HepG2 (cell line): ENCODE data around the gene PTPRM. TPM values are rescaled to one million over a fixed set of nuclear protein-coding genes. Genes with fewer than 3 reads are reported as not detected.

Experiments used
- ATM ChIP-seq: fragments of 450-650 bp; IDR thresholded peaks from 2 replicates; pipeline ENCODE4 v1.7.1; 2017; ENCODE audit warnings: mild to moderate bottlenecking, borderline replicate concordance
- CBX5 ChIP-seq: sonication (generic); formaldehyde crosslinking; IDR thresholded peaks from 2 replicates; pipeline ENCODE4 v1.4.0; 2020; ENCODE audit warnings: missing genetic modification reagents, borderline replicate concordance
- CEBPG ChIP-seq: IDR thresholded peaks from 2 replicates; pipeline ENCODE4 v1.6.1; 2016
- CREM ChIP-seq, 2 experiments: sonication (generic) in 1 of 2; formaldehyde crosslinking in 1 of 2; IDR thresholded peaks; 2 replicates each; pipeline versions ENCODE4 v1.4.0 to v1.6.1; 2016 to 2020; ENCODE audit warnings: antibody characterized with exemption in 1 of 2, mild to moderate bottlenecking in 1 of 2, missing genetic modification reagents in 1 of 2
- DPF2 ChIP-seq: sonication (generic); formaldehyde crosslinking; IDR thresholded peaks from 2 replicates; pipeline ENCODE4 v1.4.0; 2020; ENCODE audit warnings: mild to moderate bottlenecking, low read depth, missing genetic modification reagents, borderline replicate concordance
- ELF4 ChIP-seq: sonication (generic); formaldehyde crosslinking; IDR thresholded peaks from 2 replicates; pipeline ENCODE4 v1.5.0; 2020; ENCODE audit warnings: missing genetic modification reagents, mild to moderate bottlenecking, moderate library complexity, borderline replicate concordance
- LCORL ChIP-seq, 2 experiments: fragments of 450-650 bp in 1 of 2; sonication (generic) in 1 of 2; formaldehyde crosslinking in 1 of 2; IDR thresholded peaks; 2 replicates each; pipeline versions ENCODE4 v1.5.0 to v1.6.1; 2017 to 2020; ENCODE audit warnings: antibody characterized with exemption in 1 of 2, missing genetic modification reagents in 1 of 2
- MTF2 ChIP-seq: sonication (generic); formaldehyde crosslinking; IDR thresholded peaks from 2 replicates; pipeline ENCODE4 v1.5.0; 2020; ENCODE audit warnings: missing genetic modification reagents, borderline replicate concordance
- PATZ1 ChIP-seq: sonication (generic); formaldehyde crosslinking; IDR thresholded peaks from 2 replicates; pipeline ENCODE4 v1.4.0; 2020; ENCODE audit warnings: missing genetic modification reagents
- RAD51 ChIP-seq: fragments of 450-650 bp; IDR thresholded peaks from 2 replicates; pipeline ENCODE4 v1.6.1; 2016; ENCODE audit warnings: borderline replicate concordance
- SP4 ChIP-seq: sonication (generic); formaldehyde crosslinking; IDR thresholded peaks from 2 replicates; pipeline ENCODE4 v1.8.1; 2023; ENCODE audit warnings: mild to moderate bottlenecking, missing genetic modification reagents
- ZBTB7B ChIP-seq: sonication (generic); formaldehyde crosslinking; IDR thresholded peaks from 2 replicates; pipeline ENCODE4 v1.4.0; 2020; ENCODE audit warnings: missing genetic modification reagents
- ZFYVE20 ChIP-seq: sonication (generic); formaldehyde crosslinking; IDR thresholded peaks from 2 replicates; pipeline ENCODE4 v1.8.0; 2023; ENCODE audit warnings: low read depth, mild to moderate bottlenecking, moderate library complexity, missing genetic modification reagents, borderline replicate concordance
- ZNF138 ChIP-seq: sonication (generic); formaldehyde crosslinking; IDR thresholded peaks from 2 replicates; pipeline ENCODE4 v1.5.0; 2020; ENCODE audit warnings: mild to moderate bottlenecking, low read depth, missing genetic modification reagents
- ZNF207 ChIP-seq: fragments of 450-650 bp; IDR thresholded peaks from 2 replicates; pipeline ENCODE4 v1.6.1; 2016; ENCODE audit warnings: antibody characterized with exemption, borderline replicate concordance
- ZNF296 ChIP-seq: sonication (generic); formaldehyde crosslinking; conservative IDR thresholded peaks from 2 replicates; pipeline ENCODE4 v1.5.0; 2020; ENCODE audit warnings: mild to moderate bottlenecking, missing genetic modification reagents
- ZNF644 ChIP-seq: IDR thresholded peaks from 2 replicates; pipeline ENCODE4 v1.6.1; 2016; ENCODE audit warnings: low read depth
- ZNF670 ChIP-seq: sonication (generic); formaldehyde crosslinking; IDR thresholded peaks from 2 replicates; pipeline ENCODE4 v1.8.0; 2022; ENCODE audit warnings: mild to moderate bottlenecking, missing genetic modification reagents, borderline replicate concordance
- ZNF83 ChIP-seq: sonication (generic); formaldehyde crosslinking; IDR thresholded peaks from 2 replicates; pipeline ENCODE4 v1.4.0; 2020; ENCODE audit warnings: missing genetic modification reagents, mild to moderate bottlenecking, borderline replicate concordance
- polyA plus RNA-seq, 8 experiments: library from polyadenylated mRNA; depleted of rRNA in 3 of 8; stranded (reverse) in 7 of 8; unstranded in 1 of 8; fragments of >200 nt; fragmentation: Illumina TruSeq in 4 of 8; extraction: Trizol in 4 of 8; gene quantifications; 2 replicates each; pipeline versions ENCODE4 v1.2.1 to v1.2.3, GENCODE V29; 2011 to 2016; ENCODE audit warnings: low read depth in 4 of 8, missing spikeins in 1 of 8, mixed read lengths in 1 of 8; ENCODE audit not compliant: insufficient read depth in 1 of 8
- total RNA-seq, 5 experiments: library from RNA; depleted of rRNA; stranded (reverse); fragments of >200 nt; fragmentation: Illumina TruSeq; extraction: Trizol; gene quantifications; 2 replicates each; pipeline ENCODE4 v1.2.3, GENCODE V29; 2016; ENCODE audit warnings: low read depth in 1 of 5
- TF ChIP-seq, protein P1 (sequence below), 2 experiments: sonication (generic) in 1 of 2; formaldehyde crosslinking in 1 of 2; IDR thresholded peaks; 2 replicates each; pipeline versions ENCODE4 v1.5.1 to v1.6.1; 2011 to 2020; ENCODE audit warnings: borderline replicate concordance in 1 of 2, low read depth in 1 of 2, low read length in 1 of 2, mild to moderate bottlenecking in 1 of 2, missing genetic modification reagents in 1 of 2, moderate library complexity in 1 of 2
- TF ChIP-seq, protein P2 (sequence below): sonication (generic); formaldehyde crosslinking; IDR thresholded peaks from 2 replicates; pipeline ENCODE4 v1.4.0; 2020; ENCODE audit warnings: missing genetic modification reagents
- TF ChIP-seq, protein P3 (sequence below): IDR thresholded peaks from 2 replicates; pipeline ENCODE4 v1.6.1; 2018; ENCODE audit warnings: missing genetic modification reagents, mild to moderate bottlenecking, missing compliant biosample characterization

Gene PTPRM
- total and polyA plus RNA-seq, 2 of the 13 experiments (the other 11 are each of a cell fraction or from before 2014, with no cell fraction given): 12.6 to 108 TPM

GRCh38 chr18:7803956-7804469, 236.9 kb downstream of the PTPRM start (continued):
- 0 out of 2 replicates have a peak, but pooled peaks have one; percentile 24 for TF ChIP-seq PATZ1 (CRISPR knock-in tag)
- no peak for TF ChIP-seq ZNF138
- peak; percentile 60; the same call in 1 of the 2 replicates for TF ChIP-seq CREM (IDR thresholded peaks at IDR 0.05)
- no peak for TF ChIP-seq CREM (CRISPR knock-in tag; IDR thresholded peaks at IDR 0.05)
- no peak for TF ChIP-seq ZNF83 (CRISPR knock-in tag)
- no peak for TF ChIP-seq DPF2 (CRISPR knock-in tag)
- TF ChIP-seq, protein P1, sequence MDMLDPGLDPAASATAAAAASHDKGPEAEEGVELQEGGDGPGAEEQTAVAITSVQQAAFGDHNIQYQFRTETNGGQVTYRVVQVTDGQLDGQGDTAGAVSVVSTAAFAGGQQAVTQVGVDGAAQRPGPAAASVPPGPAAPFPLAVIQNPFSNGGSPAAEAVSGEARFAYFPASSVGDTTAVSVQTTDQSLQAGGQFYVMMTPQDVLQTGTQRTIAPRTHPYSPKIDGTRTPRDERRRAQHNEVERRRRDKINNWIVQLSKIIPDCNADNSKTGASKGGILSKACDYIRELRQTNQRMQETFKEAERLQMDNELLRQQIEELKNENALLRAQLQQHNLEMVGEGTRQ (IDR thresholded peaks at IDR 0.05; ENCODE audit: low read depth, low read length): no peak
- TF ChIP-seq, protein P1 (CRISPR knock-in tag; IDR thresholded peaks at IDR 0.05; ENCODE audit: borderline replicate concordance): no peak
- TF ChIP-seq ZNF207: no peak
- no peak for TF ChIP-seq SP4 (CRISPR knock-in tag)
- TF ChIP-seq ZBTB7B (CRISPR knock-in tag): peak; percentile 53; the same call in 1 of the 2 replicates
- TF ChIP-seq ZNF644 (CRISPR knock-in tag): peak; percentile 67; the same call in 1 of the 2 replicates
- TF ChIP-seq, protein P2, sequence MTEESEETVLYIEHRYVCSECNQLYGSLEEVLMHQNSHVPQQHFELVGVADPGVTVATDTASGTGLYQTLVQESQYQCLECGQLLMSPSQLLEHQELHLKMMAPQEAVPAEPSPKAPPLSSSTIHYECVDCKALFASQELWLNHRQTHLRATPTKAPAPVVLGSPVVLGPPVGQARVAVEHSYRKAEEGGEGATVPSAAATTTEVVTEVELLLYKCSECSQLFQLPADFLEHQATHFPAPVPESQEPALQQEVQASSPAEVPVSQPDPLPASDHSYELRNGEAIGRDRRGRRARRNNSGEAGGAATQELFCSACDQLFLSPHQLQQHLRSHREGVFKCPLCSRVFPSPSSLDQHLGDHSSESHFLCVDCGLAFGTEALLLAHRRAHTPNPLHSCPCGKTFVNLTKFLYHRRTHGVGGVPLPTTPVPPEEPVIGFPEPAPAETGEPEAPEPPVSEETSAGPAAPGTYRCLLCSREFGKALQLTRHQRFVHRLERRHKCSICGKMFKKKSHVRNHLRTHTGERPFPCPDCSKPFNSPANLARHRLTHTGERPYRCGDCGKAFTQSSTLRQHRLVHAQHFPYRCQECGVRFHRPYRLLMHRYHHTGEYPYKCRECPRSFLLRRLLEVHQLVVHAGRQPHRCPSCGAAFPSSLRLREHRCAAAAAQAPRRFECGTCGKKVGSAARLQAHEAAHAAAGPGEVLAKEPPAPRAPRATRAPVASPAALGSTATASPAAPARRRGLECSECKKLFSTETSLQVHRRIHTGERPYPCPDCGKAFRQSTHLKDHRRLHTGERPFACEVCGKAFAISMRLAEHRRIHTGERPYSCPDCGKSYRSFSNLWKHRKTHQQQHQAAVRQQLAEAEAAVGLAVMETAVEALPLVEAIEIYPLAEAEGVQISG (CRISPR knock-in tag): peak; percentile 21; the same call in 1 of the 2 replicates
- peak; percentile 22 for TF ChIP-seq CEBPG (CRISPR knock-in tag)
- no peak for TF ChIP-seq RAD51
- no peak for TF ChIP-seq ZNF670
- TF ChIP-seq CBX5 (CRISPR knock-in tag): no peak
- no peak for TF ChIP-seq LCORL (IDR thresholded peaks at IDR 0.05)
- peak; percentile 66; the same call in 1 of the 2 replicates for TF ChIP-seq LCORL (CRISPR knock-in tag; IDR thresholded peaks at IDR 0.05)
- no peak for TF ChIP-seq ATM
- TF ChIP-seq ELF4 (CRISPR knock-in tag): no peak
- no peak for TF ChIP-seq ZFYVE20 (CRISPR knock-in tag)
- TF ChIP-seq ZNF296 (CRISPR knock-in tag): no peak
- TF ChIP-seq, protein P3, sequence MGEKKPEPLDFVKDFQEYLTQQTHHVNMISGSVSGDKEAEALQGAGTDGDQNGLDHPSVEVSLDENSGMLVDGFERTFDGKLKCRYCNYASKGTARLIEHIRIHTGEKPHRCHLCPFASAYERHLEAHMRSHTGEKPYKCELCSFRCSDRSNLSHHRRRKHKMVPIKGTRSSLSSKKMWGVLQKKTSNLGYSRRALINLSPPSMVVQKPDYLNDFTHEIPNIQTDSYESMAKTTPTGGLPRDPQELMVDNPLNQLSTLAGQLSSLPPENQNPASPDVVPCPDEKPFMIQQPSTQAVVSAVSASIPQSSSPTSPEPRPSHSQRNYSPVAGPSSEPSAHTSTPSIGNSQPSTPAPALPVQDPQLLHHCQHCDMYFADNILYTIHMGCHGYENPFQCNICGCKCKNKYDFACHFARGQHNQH (CRISPR knock-in tag): no peak
- no peak for TF ChIP-seq MTF2 (CRISPR knock-in tag)
